ENCODE data around the gene KRT6B.

KRT6B gene

DNA sequence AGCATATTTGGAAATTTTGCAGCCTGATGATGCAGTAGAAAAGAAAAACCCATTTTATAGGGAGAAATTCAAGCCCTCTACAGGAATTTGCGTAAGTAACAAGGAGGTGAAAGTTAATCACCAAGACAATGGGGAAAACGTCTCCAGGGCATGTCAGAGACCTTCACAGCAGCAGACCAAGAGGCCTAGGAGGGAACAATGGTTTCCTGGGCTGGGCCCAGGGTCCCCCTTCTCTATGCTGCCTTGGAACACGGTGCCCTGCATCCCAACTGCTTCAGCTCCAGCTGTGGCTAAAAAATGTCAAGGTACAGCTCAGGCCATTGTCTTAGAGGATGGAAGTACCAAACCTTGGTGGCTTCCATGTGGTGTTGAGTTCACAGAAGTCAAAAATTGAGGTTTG lies 28.1 kb upstream of the KRT6B start:
- TF ChIP-seq MYC (IDR thresholded peaks at IDR 0.05; ENCODE audit: low read depth, low read length) (no peak), POLR2A (IDR thresholded peaks at IDR 0.05; ENCODE audit: extremely low read depth, insufficient read length) (no peak)
- TF ChIP-seq, protein P1, sequence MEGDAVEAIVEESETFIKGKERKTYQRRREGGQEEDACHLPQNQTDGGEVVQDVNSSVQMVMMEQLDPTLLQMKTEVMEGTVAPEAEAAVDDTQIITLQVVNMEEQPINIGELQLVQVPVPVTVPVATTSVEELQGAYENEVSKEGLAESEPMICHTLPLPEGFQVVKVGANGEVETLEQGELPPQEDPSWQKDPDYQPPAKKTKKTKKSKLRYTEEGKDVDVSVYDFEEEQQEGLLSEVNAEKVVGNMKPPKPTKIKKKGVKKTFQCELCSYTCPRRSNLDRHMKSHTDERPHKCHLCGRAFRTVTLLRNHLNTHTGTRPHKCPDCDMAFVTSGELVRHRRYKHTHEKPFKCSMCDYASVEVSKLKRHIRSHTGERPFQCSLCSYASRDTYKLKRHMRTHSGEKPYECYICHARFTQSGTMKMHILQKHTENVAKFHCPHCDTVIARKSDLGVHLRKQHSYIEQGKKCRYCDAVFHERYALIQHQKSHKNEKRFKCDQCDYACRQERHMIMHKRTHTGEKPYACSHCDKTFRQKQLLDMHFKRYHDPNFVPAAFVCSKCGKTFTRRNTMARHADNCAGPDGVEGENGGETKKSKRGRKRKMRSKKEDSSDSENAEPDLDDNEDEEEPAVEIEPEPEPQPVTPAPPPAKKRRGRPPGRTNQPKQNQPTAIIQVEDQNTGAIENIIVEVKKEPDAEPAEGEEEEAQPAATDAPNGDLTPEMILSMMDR (IDR thresholded peaks at IDR 0.05; ENCODE audit: low read depth, low read length), result no peak
- TF ChIP-seq, protein P2, sequence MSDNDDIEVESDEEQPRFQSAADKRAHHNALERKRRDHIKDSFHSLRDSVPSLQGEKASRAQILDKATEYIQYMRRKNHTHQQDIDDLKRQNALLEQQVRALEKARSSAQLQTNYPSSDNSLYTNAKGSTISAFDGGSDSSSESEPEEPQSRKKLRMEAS (IDR thresholded peaks at IDR 0.05; ENCODE audit: low read depth, low read length), result no peak
- DNase-seq (ENCODE audit: low read depth), result no peak
- H3K4me3 ChIP-seq (ENCODE audit: low read depth, low read length), result no peak overlapping the region

DNA sequence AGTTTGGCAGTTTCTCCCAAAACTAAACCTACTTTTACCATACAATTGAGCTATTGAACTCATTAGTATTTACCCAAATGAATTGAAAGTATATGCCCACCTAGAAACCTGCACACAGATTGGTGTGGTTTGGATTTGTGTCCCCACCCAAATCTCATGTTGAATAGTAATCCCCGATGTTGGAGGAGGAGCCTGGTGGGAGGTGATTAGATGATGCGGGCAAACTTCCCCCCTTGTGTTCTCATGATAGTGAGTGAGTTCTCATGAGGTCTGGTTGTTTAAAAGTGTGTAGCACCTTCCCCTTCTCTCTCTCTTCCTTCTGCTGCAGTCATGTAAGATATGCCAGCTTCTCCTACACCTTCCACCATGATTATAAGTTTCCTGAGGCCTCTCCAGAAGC lies 25.7 kb upstream of the KRT6B start:
- no peak overlapping the region for H3K4me3 ChIP-seq (ENCODE audit: low read depth, low read length)
- TF ChIP-seq, protein P1 (IDR thresholded peaks at IDR 0.05; ENCODE audit: low read depth, low read length), result no peak
- TF ChIP-seq POLR2A (IDR thresholded peaks at IDR 0.05; ENCODE audit: extremely low read depth, insufficient read length) (no peak), MYC (IDR thresholded peaks at IDR 0.05; ENCODE audit: low read depth, low read length) (no peak)
- TF ChIP-seq, protein P2 (IDR thresholded peaks at IDR 0.05; ENCODE audit: low read depth, low read length), result no peak
- no peak for DNase-seq (ENCODE audit: low read depth)

DNA sequence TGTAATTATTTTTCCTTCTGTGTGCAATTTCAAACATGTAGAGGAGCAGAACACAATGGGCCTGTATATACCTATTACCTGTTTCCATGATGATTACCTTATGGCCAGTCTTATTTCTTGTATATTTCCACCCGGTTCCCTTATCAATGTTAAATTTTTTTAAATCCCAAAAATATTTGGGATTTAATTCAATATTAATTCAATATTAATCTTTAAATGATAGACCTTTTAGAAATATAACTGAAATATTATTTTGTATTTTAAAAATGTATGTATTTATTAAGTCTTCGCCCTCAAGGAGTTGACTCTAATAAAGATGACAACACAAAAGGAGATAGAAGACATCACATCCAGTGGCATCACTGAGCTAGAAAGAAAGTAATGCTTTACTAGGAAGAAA lies 22.3 kb upstream of the KRT6B start:
- DNase-seq (ENCODE audit: low read depth), result no peak
- H3K4me3 ChIP-seq (ENCODE audit: low read depth, low read length), result no peak overlapping the region
- TF ChIP-seq, protein P1 (IDR thresholded peaks at IDR 0.05; ENCODE audit: low read depth, low read length), result no peak
- TF ChIP-seq MYC (IDR thresholded peaks at IDR 0.05; ENCODE audit: low read depth, low read length) (no peak), POLR2A (IDR thresholded peaks at IDR 0.05; ENCODE audit: extremely low read depth, insufficient read length) (no peak)
- TF ChIP-seq, protein P2 (IDR thresholded peaks at IDR 0.05; ENCODE audit: low read depth, low read length), result no peak

DNA sequence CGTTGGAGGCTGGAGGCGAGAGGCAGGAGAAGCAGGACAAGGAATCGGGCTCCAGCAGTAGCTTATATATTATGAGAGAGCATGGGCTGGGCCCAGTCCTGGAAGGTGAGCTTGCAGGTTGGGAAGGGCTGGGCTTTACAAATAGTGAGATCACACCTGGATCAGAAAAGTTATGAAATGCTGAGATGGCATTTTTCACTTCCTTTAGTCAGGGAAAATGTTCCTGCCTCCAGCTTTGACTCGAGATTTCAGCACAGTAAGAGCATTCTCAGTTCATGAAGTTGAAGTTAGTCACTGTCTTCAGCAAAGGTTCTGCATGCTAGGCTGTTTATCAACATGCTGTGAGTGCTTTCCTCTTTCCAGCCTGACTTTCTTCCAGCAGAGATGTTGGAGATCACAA lies 21.8 kb upstream of the KRT6B start, which contains the start of gene KRT6C:
Gene KRT6C, minus strand, starts transcription at position 38 of the 400 bp plus-strand sequence. CDS start 68 bp downstream, outside the sequence.
- H3K4me3 ChIP-seq (ENCODE audit: low read depth, low read length), result no peak within 1 kb of the TSS
- no peak for DNase-seq (ENCODE audit: low read depth)
- TF ChIP-seq POLR2A (IDR thresholded peaks at IDR 0.05; ENCODE audit: extremely low read depth, insufficient read length) (no peak), MYC (IDR thresholded peaks at IDR 0.05; ENCODE audit: low read depth, low read length) (no peak)
- TF ChIP-seq, protein P1 (IDR thresholded peaks at IDR 0.05; ENCODE audit: low read depth, low read length), result no peak
- TF ChIP-seq, protein P2 (IDR thresholded peaks at IDR 0.05; ENCODE audit: low read depth, low read length), result no peak

DNA sequence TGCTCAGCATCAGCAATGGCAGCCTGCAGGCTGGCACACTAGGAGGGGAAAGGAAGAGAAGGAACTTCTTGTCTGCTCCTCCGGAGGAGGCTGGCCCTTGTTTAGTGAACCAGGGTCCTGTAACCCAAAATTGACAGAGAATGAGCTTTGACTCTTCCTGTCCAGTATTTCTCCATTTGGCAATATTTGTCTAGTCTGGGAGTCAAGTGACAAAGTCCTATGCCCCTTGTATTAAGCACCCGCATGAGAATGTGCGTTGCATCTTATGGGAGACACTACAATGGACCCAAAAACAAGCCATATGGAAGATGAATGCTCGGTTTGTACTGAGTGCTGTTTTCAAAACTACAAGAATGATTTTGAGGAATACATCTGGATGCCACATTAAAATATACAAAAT lies 17.9 kb upstream of the KRT6B start:
- TF ChIP-seq, protein P2 (IDR thresholded peaks at IDR 0.05; ENCODE audit: low read depth, low read length), result no peak
- no peak for TF ChIP-seq POLR2A (IDR thresholded peaks at IDR 0.05; ENCODE audit: extremely low read depth, insufficient read length)
- no peak overlapping the region for H3K4me3 ChIP-seq (ENCODE audit: low read depth, low read length)
- no peak for DNase-seq (ENCODE audit: low read depth)

DNA sequence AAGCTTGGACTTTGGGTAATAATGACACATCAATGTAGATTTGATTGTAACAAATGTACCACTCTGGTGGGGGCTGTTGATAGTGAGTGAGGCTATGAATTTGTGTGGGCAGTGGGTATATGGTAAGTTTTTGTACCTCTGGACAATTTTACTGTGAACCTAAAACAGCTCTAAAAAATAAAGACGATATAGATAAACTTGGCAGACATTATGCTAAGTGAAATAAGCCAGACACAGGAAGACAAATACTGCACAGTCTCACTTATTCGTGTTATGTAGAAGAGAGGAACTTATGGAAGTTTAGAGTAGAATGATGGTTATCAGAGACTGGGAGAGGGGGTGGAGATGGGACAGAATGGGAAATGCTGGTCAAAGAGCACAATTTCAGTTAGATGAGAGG lies 13.0 kb upstream of the KRT6B start:
- no peak overlapping the region for H3K4me3 ChIP-seq (ENCODE audit: low read depth, low read length)
- DNase-seq (ENCODE audit: low read depth), result no peak
- TF ChIP-seq MYC (IDR thresholded peaks at IDR 0.05; ENCODE audit: low read depth, low read length), result no peak
- TF ChIP-seq, protein P1 (IDR thresholded peaks at IDR 0.05; ENCODE audit: low read depth, low read length), result no peak
